H9 (cell line): ENCODE results near the gene SCTR. TPM values are rescaled to one million over a fixed set of nuclear protein-coding genes. Genes with fewer than 3 reads are reported as not detected.

Source experiments
- DNase-seq: peaks from one replicate; pipeline ENCODE4 v3.0.0-alpha.2; 2017
- H2AFZ ChIP-seq: one replicate; pipeline ENCODE4 v1.6.1; 2013; ENCODE audit warnings: mild to moderate bottlenecking, low read length, control low read depth, moderate library complexity
- H2AK5ac ChIP-seq: 2 replicates; pipeline ENCODE4 v1.6.1; 2013; ENCODE audit warnings: low read length, control low read depth, mixed read lengths; ENCODE audit not compliant: insufficient read length
- H2BK120ac ChIP-seq: one replicate; pipeline ENCODE4 v1.6.1; 2013; ENCODE audit warnings: low read depth, mild to moderate bottlenecking, low read length, control low read depth, inconsistent platforms; ENCODE audit not compliant: poor library complexity, severe bottlenecking
- H2BK12ac ChIP-seq: 2 replicates; pipeline ENCODE4 v1.6.1; 2013; ENCODE audit warnings: low read length, control low read depth, mixed read lengths, low read depth; ENCODE audit not compliant: insufficient read length
- H2BK15ac ChIP-seq: 2 replicates; pipeline ENCODE4 v1.6.1; 2013; ENCODE audit warnings: low read depth, low read length, control low read depth
- H2BK20ac ChIP-seq: one replicate; pipeline ENCODE4 v1.6.1; 2013; ENCODE audit warnings: low read depth, mild to moderate bottlenecking, low read length, control low read depth, inconsistent platforms; ENCODE audit not compliant: poor library complexity, severe bottlenecking
- H2BK5ac ChIP-seq: 2 replicates; pipeline ENCODE4 v1.6.1; 2013; ENCODE audit warnings: low read length, control low read depth, mixed read lengths; ENCODE audit not compliant: insufficient read length
- H3K14ac ChIP-seq: 2 replicates; pipeline ENCODE4 v1.6.1; 2013; ENCODE audit warnings: low read length, control low read depth; ENCODE audit not compliant: insufficient read depth
- H3K18ac ChIP-seq: 2 replicates; pipeline ENCODE4 v1.6.1; 2013; ENCODE audit warnings: low read depth, mild to moderate bottlenecking, mixed read lengths, low read length, control low read depth; ENCODE audit not compliant: insufficient read length
- H3K23ac ChIP-seq: 2 replicates; pipeline ENCODE4 v1.6.1; 2013; ENCODE audit warnings: low read length, control low read depth, mixed read lengths, low read depth; ENCODE audit not compliant: insufficient read length
- H3K23me2 ChIP-seq: 2 replicates; pipeline ENCODE4 v1.6.1; 2013; ENCODE audit warnings: low read depth, mild to moderate bottlenecking, mixed read lengths, low read length, control low read depth; ENCODE audit not compliant: insufficient read length, poor library complexity, severe bottlenecking
- H3K27ac ChIP-seq: 2 replicates; pipeline ENCODE4 v1.5.1; 2013; ENCODE audit warnings: low read length, control low read depth, mixed read lengths, low read depth; ENCODE audit not compliant: insufficient read length
- H3K27me3 ChIP-seq: 2 replicates; pipeline ENCODE4 v1.6.1; 2013; ENCODE audit warnings: low read length, control low read depth, inconsistent platforms; ENCODE audit not compliant: insufficient read depth
- H3K4ac ChIP-seq: 2 replicates; pipeline ENCODE4 v1.6.1; 2013; ENCODE audit warnings: low read depth, mild to moderate bottlenecking, control low read depth, inconsistent platforms, low read length, moderate library complexity
- H3K4me1 ChIP-seq: 2 replicates; pipeline ENCODE4 v1.6.1; 2013; ENCODE audit warnings: low read length, control low read depth, inconsistent platforms; ENCODE audit not compliant: insufficient read depth
- H3K4me2 ChIP-seq: 2 replicates; pipeline ENCODE4 v1.6.1; 2013; ENCODE audit warnings: low read length, control low read depth, mixed read lengths; ENCODE audit not compliant: insufficient read length, insufficient read depth
- H3K56ac ChIP-seq: 2 replicates; pipeline ENCODE4 v1.6.1; 2013; ENCODE audit warnings: low read depth, mild to moderate bottlenecking, mixed read lengths, low read length, control low read depth; ENCODE audit not compliant: insufficient read length
- H3K79me1 ChIP-seq: 2 replicates; pipeline ENCODE4 v1.6.1; 2013; ENCODE audit warnings: low read depth, mild to moderate bottlenecking, moderate library complexity, low read length, control low read depth, inconsistent platforms; ENCODE audit not compliant: insufficient read depth, poor library complexity, severe bottlenecking
- H3K79me2 ChIP-seq: 2 replicates; pipeline ENCODE4 v1.6.1; 2013; ENCODE audit warnings: low read length, control low read depth, inconsistent platforms; ENCODE audit not compliant: insufficient read depth
- H3K9ac ChIP-seq: 2 replicates; pipeline ENCODE4 v1.6.1; 2013; ENCODE audit warnings: low read length, control low read depth, mixed read lengths; ENCODE audit not compliant: insufficient read length; ENCODE audit errors: extremely low read depth
- H3K9me3 ChIP-seq: one replicate; pipeline ENCODE4 v1.6.1; 2013; ENCODE audit warnings: low read depth, low read length, inconsistent platforms; ENCODE audit not compliant: control insufficient read depth
- H3T11ph ChIP-seq: one replicate; pipeline ENCODE4 v1.6.1; 2013; ENCODE audit warnings: mild to moderate bottlenecking, low read length, control low read depth, inconsistent platforms
- H4K20me1 ChIP-seq: one replicate; pipeline ENCODE4 v1.6.1; 2013; ENCODE audit not compliant: control insufficient read depth, insufficient read length, insufficient read depth
- H4K5ac ChIP-seq: 2 replicates; pipeline ENCODE4 v1.6.1; 2013; ENCODE audit warnings: low read depth, mild to moderate bottlenecking, mixed read lengths, low read length, control low read depth; ENCODE audit not compliant: insufficient read length
- H4K8ac ChIP-seq: replicated peaks from 2 replicates; pipeline ENCODE4 v1.6.1; 2013; ENCODE audit warnings: low read length, control low read depth, mixed read lengths, low read depth; ENCODE audit not compliant: insufficient read length
- H4K91ac ChIP-seq: 2 replicates; pipeline ENCODE4 v1.6.1; 2013; ENCODE audit warnings: low read depth, mild to moderate bottlenecking, moderate library complexity, mixed read lengths, low read length, control low read depth; ENCODE audit not compliant: insufficient read length
- H3K27ac Mint-ChIP-seq, 3 experiments: 2 replicates in 2 of 3; 3 replicates in 1 of 3; pipeline ENCODE4 v1.8.0; 2020 to 2021; ENCODE audit warnings: mixed read lengths in 3 of 3, mild to moderate bottlenecking in 1 of 3, moderate library complexity in 1 of 3
- H3K27me3 Mint-ChIP-seq: 2 replicates; pipeline ENCODE4 v1.8.0; 2021; ENCODE audit warnings: low read depth, mild to moderate bottlenecking, moderate library complexity, mixed read lengths
- H3K36me3 Mint-ChIP-seq, 3 experiments: 2 replicates in 2 of 3; 3 replicates in 1 of 3; pipeline ENCODE4 v1.8.0; 2020 to 2021; ENCODE audit warnings: low read depth in 3 of 3, mixed read lengths in 3 of 3; ENCODE audit not compliant: insufficient read depth in 1 of 3
- H3K4me1 Mint-ChIP-seq, 2 experiments: 2 replicates each; pipeline ENCODE4 v1.8.0; 2020; ENCODE audit warnings: mixed read lengths in 2 of 2
- H3K4me3 Mint-ChIP-seq, 2 experiments: 2 replicates in 1 of 2; 3 replicates in 1 of 2; pipeline ENCODE4 v1.8.0; 2020 to 2021; ENCODE audit warnings: mild to moderate bottlenecking in 2 of 2, mixed read lengths in 2 of 2, moderate library complexity in 1 of 2
- H3K9me3 Mint-ChIP-seq, 2 experiments: 2 replicates in 1 of 2; 3 replicates in 1 of 2; pipeline ENCODE4 v1.8.0; 2020; ENCODE audit warnings: mild to moderate bottlenecking in 2 of 2, mixed read lengths in 2 of 2, moderate library complexity in 1 of 2
- CTCF ChIP-seq: fragments of 200-600 bp; sonication (generic); conservative IDR thresholded peaks from 3 replicates; pipeline ENCODE4 v1.8.0; 2021; ENCODE audit warnings: antibody characterized with exemption, mild to moderate bottlenecking
- WGBS: extraction: QIAGEN DNeasy Blood & Tissue Kit; methylation state at CpG from one replicate; pipeline ENCODE4 v1.1.7; 2013; ENCODE audit warnings: missing lambda C conversion rate, low lambda C conversion rate, mixed read lengths; ENCODE audit not compliant: insufficient read length; ENCODE audit errors: extremely low coverage; 5-methylcytosine and 5-hydroxymethylcytosine counted together
- total RNA-seq: library from RNA; stranded (reverse); gene quantifications from 2 replicates; pipeline ENCODE4 v1.2.1, GENCODE V29; 2021

Gene SCTR
- total RNA-seq, 1 experiment from 2014 or later, result not detected

DNA sequence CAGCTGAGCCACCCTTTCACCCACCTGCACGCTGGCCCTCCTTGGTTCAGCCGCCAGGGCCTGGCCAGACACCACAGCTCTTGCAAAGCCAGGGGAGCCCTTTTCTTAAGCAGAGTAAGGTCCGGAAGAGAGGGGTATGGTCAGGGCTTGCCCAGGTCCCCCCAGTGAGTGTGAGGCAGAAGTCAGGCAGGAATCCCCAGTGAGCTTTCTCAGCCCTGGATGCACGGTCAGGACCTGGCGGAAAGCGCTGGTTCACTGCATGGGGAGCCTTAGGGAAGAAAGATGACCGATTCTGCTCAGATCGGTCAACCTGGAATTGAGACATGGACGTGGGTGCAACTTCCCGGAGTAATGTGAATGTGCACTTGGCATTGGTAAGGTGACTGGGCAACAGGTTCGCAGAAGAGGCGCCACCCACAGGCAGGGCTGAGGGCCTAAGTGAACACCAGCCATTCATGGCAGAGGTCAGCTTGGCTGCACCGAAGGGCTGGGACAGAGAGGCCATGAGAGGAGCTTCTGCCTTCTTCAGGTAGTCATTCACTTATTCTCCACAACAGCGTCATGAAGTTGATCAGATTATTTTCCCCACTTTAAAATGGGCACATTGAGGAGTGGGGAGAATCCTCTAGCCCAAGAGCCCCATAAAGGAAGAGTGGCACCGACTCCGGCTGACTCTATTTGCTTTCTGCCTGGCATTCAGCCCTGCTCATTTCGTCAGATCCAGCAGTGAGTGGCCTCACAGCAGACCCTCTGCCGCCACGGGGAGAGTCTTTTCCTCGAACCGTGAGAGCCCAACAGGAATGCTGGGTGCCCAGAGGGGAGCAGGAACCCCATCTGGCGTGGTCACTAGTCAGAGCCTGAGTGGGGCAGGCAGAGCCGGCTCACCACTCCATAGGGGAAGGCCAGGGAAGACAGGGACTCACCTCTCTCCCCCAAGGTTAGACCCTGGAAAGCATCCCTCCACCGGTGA, 35.8 kb downstream of the SCTR start:
- Histone ChIP-seq H2AFZ (no peak overlapping the region), H3T11ph (no peak overlapping the region), H3K27me3 (no peaks in the 10 kb centered on the region), H2AK5ac (no peak overlapping the region), H3K9me3 (no peaks in the 10 kb centered on the region), H2BK12ac (no peak overlapping the region), H3K79me1 (no peaks in the 10 kb centered on the region), H4K20me1 (no peaks in the 10 kb centered on the region), H3K56ac (no peak overlapping the region), H3K4me1 (peaks cover 5% of the 10 kb centered on the region), H2BK20ac (no peak overlapping the region), H3K23ac (no peak overlapping the region), H4K8ac (no peak overlapping the region), H3K23me2 (no peaks in the 10 kb centered on the region), H4K5ac (no peak overlapping the region), H4K91ac (no peak overlapping the region), H3K4ac (no peak overlapping the region), H3K14ac (no peak overlapping the region; the same call in 1 of the 2 replicates), H3K79me2 (no peaks in the 10 kb centered on the region), H2BK120ac (no peak overlapping the region), H2BK5ac (no peak overlapping the region), H2BK15ac (no peak overlapping the region), H3K27ac (no peak overlapping the region), H3K18ac (no peak overlapping the region), H3K4me2 (no peak overlapping the region), H3K9ac (no peak overlapping the region)
- no peak for DNase-seq
- Mint-ChIP-seq H3K27ac (peak overlapping the region in 1 of 3 experiments; percentile 49; a peak in 4 of 7 replicates), H3K36me3 (no peaks in the 10 kb centered on the region), H3K9me3 (no peaks in the 10 kb centered on the region; a peak in 1 of 5 replicates), H3K27me3 (peaks cover 1% of the 10 kb centered on the region), H3K4me3 (no peak overlapping the region; a peak in 1 of 5 replicates), H3K4me1 (peaks cover 22 to 33% of the 10 kb centered on the region in 2 experiments)
- TF ChIP-seq CTCF, result peak; percentile 46; the same call in 2 of the 3 replicates
- WGBS, result no CpG with 5 or more reads among the region's 24 CpGs
